ENCODE results near the gene ALG2. TPM values are rescaled to one million over a fixed set of nuclear protein-coding genes. Genes with fewer than 3 reads are reported as not detected.
A peak's percentile ranks its signal among the peaks of the same experiment; 100 is the strongest.

The ALG2 gene
- polyA plus RNA-seq, 1 donor from 2014 or later, result 15.8 TPM

DNA sequence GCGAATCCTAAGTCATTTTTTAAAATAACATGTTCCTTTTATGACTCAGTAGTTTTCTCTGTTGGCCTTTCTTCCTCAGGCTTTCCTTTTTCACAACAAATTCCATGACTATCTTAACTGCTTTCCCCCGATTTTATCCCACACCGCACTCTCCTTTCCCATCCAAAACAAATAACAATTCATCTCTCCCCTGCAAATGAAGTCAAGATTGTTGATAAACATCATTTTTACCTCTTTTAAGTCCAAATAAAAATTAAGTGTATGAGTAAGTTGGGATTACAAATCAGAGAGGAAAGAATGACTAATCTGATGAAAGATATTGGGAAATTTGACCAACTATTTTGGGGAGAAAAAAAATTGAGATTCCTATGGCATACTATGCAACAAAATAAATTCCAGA lies 47.7 kb upstream of the ALG2 start:
- no peak for TF ChIP-seq TAF1 (IDR thresholded peaks at IDR 0.05; ENCODE audit: low read depth)
- TF ChIP-seq, protein P1, sequence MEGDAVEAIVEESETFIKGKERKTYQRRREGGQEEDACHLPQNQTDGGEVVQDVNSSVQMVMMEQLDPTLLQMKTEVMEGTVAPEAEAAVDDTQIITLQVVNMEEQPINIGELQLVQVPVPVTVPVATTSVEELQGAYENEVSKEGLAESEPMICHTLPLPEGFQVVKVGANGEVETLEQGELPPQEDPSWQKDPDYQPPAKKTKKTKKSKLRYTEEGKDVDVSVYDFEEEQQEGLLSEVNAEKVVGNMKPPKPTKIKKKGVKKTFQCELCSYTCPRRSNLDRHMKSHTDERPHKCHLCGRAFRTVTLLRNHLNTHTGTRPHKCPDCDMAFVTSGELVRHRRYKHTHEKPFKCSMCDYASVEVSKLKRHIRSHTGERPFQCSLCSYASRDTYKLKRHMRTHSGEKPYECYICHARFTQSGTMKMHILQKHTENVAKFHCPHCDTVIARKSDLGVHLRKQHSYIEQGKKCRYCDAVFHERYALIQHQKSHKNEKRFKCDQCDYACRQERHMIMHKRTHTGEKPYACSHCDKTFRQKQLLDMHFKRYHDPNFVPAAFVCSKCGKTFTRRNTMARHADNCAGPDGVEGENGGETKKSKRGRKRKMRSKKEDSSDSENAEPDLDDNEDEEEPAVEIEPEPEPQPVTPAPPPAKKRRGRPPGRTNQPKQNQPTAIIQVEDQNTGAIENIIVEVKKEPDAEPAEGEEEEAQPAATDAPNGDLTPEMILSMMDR (IDR thresholded peaks at IDR 0.05; ENCODE audit: poor library complexity, severe bottlenecking), result no peak
- Histone ChIP-seq H2AFZ (ENCODE audit: low read depth, low read length) (no peak overlapping the region), H4K20me1 (ENCODE audit: insufficient read depth) (no peaks in the 10 kb centered on the region), H3K36me3 (ENCODE audit: insufficient read depth, low read length) (no peaks in the 10 kb centered on the region), H3K9me3 (ENCODE audit: low read length) (no peaks in the 10 kb centered on the region), H3K79me2 (replicated peaks; ENCODE audit: insufficient read depth, low read length) (no peaks in the 10 kb centered on the region), H3K4me3 (ENCODE audit: low read length) (no peak overlapping the region), H3K27ac (ENCODE audit: low read length) (no peak overlapping the region), H3K4me2 (ENCODE audit: low read length) (no peak overlapping the region), H3K27me3 (ENCODE audit: insufficient read depth, low read depth, low read length) (no peaks in the 10 kb centered on the region), H3K9me2 (ENCODE audit: insufficient read depth, low read length) (no peaks in the 10 kb centered on the region), H3K9ac (ENCODE audit: low read length) (no peak overlapping the region), H3F3A (ENCODE audit: insufficient read depth, low read length, poor library complexity, severe bottlenecking) (no peaks in the 10 kb centered on the region)

DNA sequence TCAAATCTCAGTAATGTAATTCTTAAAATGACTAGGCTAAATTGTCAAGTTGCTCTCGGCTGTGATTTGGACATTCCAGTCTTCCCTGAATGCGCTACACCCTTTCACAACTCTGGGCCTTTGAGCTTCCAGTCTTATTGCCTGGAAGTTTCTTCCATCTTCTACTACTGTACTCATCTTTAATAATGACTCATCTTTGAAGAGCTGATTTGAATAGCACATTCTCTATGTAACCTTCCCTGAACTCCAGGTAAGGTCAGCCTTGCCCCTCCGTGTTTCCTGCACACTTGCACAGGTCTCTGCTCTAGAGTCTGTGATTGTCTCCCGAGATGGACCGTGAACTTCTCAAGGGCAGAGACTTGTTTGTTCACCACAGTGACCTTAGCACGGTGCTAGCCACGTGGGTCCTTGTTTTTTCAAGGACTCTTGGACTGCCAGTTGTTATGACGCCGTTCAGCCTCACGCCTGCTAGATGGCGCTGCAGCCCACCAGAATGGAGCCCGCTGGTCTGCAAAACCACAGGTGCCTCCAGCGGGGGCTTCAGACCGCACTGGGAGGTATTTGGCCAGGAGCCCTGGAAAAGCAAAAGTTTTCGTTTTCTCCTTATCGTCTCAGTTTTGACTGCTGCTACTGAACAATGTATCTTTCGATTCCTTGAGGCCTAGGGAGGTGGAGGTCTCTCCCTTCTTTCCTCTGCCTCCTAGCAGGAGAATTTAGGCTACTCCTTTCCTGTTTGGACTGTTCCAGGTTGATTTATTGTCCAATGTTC lies 44.7 kb upstream of the ALG2 start:
- H3K36me3 ChIP-seq (ENCODE audit: insufficient read depth, low read length), result no peaks in the 10 kb centered on the region
- no peak overlapping the region for H3K4me3 ChIP-seq (ENCODE audit: low read length)
- TF ChIP-seq SMC3 (conservative IDR thresholded peaks at IDR 0.05; ENCODE audit: poor library complexity) (peak; percentile 80), EP300 (conservative IDR thresholded peaks at IDR 0.05; ENCODE audit: poor library complexity, severe bottlenecking) (no peak), POLR2AphosphoS5 (IDR thresholded peaks at IDR 0.05) (no peak), EZH2 (IDR thresholded peaks at IDR 0.05; ENCODE audit: borderline replicate concordance, insufficient read depth, low read length, poor library complexity, severe bottlenecking) (no peak), MXI1 (conservative IDR thresholded peaks at IDR 0.05; ENCODE audit: poor library complexity, severe bottlenecking) (no peak), RAD21 (conservative IDR thresholded peaks at IDR 0.05) (peak; percentile 79), TAF1 (IDR thresholded peaks at IDR 0.05; ENCODE audit: low read depth) (no peak)
- TF ChIP-seq, protein P1 (IDR thresholded peaks at IDR 0.05; ENCODE audit: poor library complexity, severe bottlenecking), result peak; percentile 74
- TF ChIP-seq, protein P2, sequence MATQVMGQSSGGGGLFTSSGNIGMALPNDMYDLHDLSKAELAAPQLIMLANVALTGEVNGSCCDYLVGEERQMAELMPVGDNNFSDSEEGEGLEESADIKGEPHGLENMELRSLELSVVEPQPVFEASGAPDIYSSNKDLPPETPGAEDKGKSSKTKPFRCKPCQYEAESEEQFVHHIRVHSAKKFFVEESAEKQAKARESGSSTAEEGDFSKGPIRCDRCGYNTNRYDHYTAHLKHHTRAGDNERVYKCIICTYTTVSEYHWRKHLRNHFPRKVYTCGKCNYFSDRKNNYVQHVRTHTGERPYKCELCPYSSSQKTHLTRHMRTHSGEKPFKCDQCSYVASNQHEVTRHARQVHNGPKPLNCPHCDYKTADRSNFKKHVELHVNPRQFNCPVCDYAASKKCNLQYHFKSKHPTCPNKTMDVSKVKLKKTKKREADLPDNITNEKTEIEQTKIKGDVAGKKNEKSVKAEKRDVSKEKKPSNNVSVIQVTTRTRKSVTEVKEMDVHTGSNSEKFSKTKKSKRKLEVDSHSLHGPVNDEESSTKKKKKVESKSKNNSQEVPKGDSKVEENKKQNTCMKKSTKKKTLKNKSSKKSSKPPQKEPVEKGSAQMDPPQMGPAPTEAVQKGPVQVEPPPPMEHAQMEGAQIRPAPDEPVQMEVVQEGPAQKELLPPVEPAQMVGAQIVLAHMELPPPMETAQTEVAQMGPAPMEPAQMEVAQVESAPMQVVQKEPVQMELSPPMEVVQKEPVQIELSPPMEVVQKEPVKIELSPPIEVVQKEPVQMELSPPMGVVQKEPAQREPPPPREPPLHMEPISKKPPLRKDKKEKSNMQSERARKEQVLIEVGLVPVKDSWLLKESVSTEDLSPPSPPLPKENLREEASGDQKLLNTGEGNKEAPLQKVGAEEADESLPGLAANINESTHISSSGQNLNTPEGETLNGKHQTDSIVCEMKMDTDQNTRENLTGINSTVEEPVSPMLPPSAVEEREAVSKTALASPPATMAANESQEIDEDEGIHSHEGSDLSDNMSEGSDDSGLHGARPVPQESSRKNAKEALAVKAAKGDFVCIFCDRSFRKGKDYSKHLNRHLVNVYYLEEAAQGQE (IDR thresholded peaks at IDR 0.05; ENCODE audit: borderline replicate concordance), result no peak
- no peak overlapping the region for H3K9ac ChIP-seq (ENCODE audit: low read length)
- H2AFZ ChIP-seq (ENCODE audit: low read depth, low read length), result no peak overlapping the region
- H3K9me3 ChIP-seq (ENCODE audit: low read length), result no peaks in the 10 kb centered on the region
- H3K27me3 ChIP-seq (ENCODE audit: insufficient read depth, low read depth, low read length), result no peaks in the 10 kb centered on the region
- H3K9me2 ChIP-seq (ENCODE audit: insufficient read depth, low read length), result no peaks in the 10 kb centered on the region
- no peaks in the 10 kb centered on the region for H3K79me2 ChIP-seq (replicated peaks; ENCODE audit: insufficient read depth, low read length)
- H3K4me2 ChIP-seq (ENCODE audit: low read length), result no peak overlapping the region
- no peak overlapping the region for H3K27ac ChIP-seq (ENCODE audit: low read length)
- H4K20me1 ChIP-seq (ENCODE audit: insufficient read depth), result no peaks in the 10 kb centered on the region
- H3F3A ChIP-seq (ENCODE audit: insufficient read depth, low read length, poor library complexity, severe bottlenecking), result no peaks in the 10 kb centered on the region
